Measurements from ENCODE around the gene PODNL1. TPM values are rescaled to one million over a fixed set of nuclear protein-coding genes. Genes with fewer than 3 reads are reported as not detected.
"Not testable (repeated sequence)": the region's sequence is repeated elsewhere in the genome, so short reads cannot be mapped to it uniquely, and the experiment has no call there.

The PODNL1 gene
- total RNA-seq, 5 donors from 2014 or later (not counting 1 experiment from before 2014, with no cell fraction given), result 0.09 TPM; not detected in 4

DNA sequence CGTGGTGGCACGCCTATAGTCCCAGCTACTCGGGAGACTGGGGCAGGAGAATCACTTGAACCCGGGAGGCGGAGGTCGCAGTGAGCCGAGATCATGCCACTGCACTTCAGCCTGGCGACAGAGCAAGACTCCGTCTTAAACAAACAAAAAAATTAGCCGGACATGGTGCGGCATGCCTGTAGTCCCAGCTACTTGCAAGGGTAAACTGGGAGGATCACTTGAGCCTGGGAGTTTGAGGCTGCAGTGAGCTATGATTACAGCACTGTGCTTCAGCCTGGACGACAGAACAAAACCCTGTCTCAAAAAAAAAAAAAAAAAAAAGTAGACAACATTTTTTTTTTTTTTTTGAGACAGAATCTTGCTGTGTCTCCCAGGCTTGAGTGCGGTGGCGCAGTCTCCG is 33.7 kb upstream of the PODNL1 start:
- peaks cover 0 to 12% of the 10 kb centered on the region in 2 experiments for H3K4me1 ChIP-seq (ENCODE audit: control insufficient read depth in 1 of 2, extremely low read depth in 1 of 2, insufficient read depth in 2 of 2, low read length in 2 of 2)
- H3K27me3 Mint-ChIP-seq; DNase-seq; H3K9me3 ChIP-seq; H3K27ac ChIP-seq (ENCODE audit: low read length); H3K27me3 ChIP-seq (replicated peaks in 1 of 2; ENCODE audit: control insufficient read depth in 2 of 2, extremely low read depth in 1 of 2, insufficient read depth in 2 of 2, low read length in 1 of 2); H3K9me3 Mint-ChIP-seq; H3K4me3 Mint-ChIP-seq; H3K4me3 ChIP-seq (ENCODE audit: control insufficient read depth in 1 of 2, extremely low read depth in 1 of 2, low read length in 1 of 2); H3K27ac Mint-ChIP-seq; ATAC-seq (replicated peaks in 1 of 4): not testable (repeated sequence)
- ChIA-PET POLR2A (interaction anchor here in 1 of 2 donors (0.7 kb wide), 1 partner anchor 15 kb away, joined by 11 read pairs; no protein-coding TSS in a partner anchor), CTCF (interaction anchor here (0.6 to 0.7 kb wide), 5 partner anchors 19 to 679 kb away, joined by 4 to 10 read pairs (median 5); no protein-coding TSS in a partner anchor)
- H3K36me3 Mint-ChIP-seq, result peaks cover 29% of the 10 kb centered on the region
- 97% methylated on average over 6 of the region's 15 CpGs for WGBS (ENCODE audit: insufficient coverage)
- peaks cover 9 to 21% (median 11%) of the 10 kb centered on the region in 3 donors for H3K4me1 Mint-ChIP-seq
- peaks cover 26 to 47% of the 10 kb centered on the region in 2 donors for H3K36me3 ChIP-seq (ENCODE audit: control insufficient read depth in 2 of 2, extremely low read depth in 1 of 2, insufficient read depth in 1 of 2, low read length in 1 of 2)

GRCh38 chr19:13969897-13970296 is 31.7 kb upstream of the PODNL1 start:
- peaks cover 8 to 14% (median 9%) of the 10 kb centered on the region in 3 donors for H3K4me1 Mint-ChIP-seq
- CTCF ChIA-PET, result no interaction called here
- no peak overlapping the region for H3K4me3 ChIP-seq (ENCODE audit: control insufficient read depth in 1 of 2, extremely low read depth in 1 of 2, low read length in 1 of 2)
- no peaks in the 10 kb centered on the region for H3K9me3 ChIP-seq
- H3K27me3 ChIP-seq (replicated peaks in 1 of 2; ENCODE audit: control insufficient read depth in 2 of 2, extremely low read depth in 1 of 2, insufficient read depth in 2 of 2, low read length in 1 of 2), result no peaks in the 10 kb centered on the region
- no peak for ATAC-seq (replicated peaks in 1 of 4)
- H3K4me1 ChIP-seq (ENCODE audit: control insufficient read depth in 1 of 2, extremely low read depth in 1 of 2, insufficient read depth in 2 of 2, low read length in 2 of 2), result peaks cover 0 to 12% of the 10 kb centered on the region in 2 experiments
- H3K9me3 Mint-ChIP-seq, result no peaks in the 10 kb centered on the region
- no peaks in the 10 kb centered on the region for H3K27me3 Mint-ChIP-seq
- peaks cover 33 to 64% of the 10 kb centered on the region in 2 donors for H3K36me3 ChIP-seq (ENCODE audit: control insufficient read depth in 2 of 2, extremely low read depth in 1 of 2, insufficient read depth in 1 of 2, low read length in 1 of 2)
- H3K27ac ChIP-seq (ENCODE audit: low read length), result no peak overlapping the region
- peaks cover 19% of the 10 kb centered on the region for H3K36me3 Mint-ChIP-seq
- 96% methylated on average over 9 of the region's 18 CpGs for WGBS (ENCODE audit: insufficient coverage)
- no peak for DNase-seq
- POLR2A ChIA-PET, result interaction anchor here in 1 of 2 donors (0.6 to 0.7 kb wide), 2 partner anchors 15 to 64 kb away, joined by 3 to 9 read pairs; no protein-coding TSS in a partner anchor
- H3K4me3 Mint-ChIP-seq, result no peak overlapping the region
- no peak overlapping the region for H3K27ac Mint-ChIP-seq

DNA sequence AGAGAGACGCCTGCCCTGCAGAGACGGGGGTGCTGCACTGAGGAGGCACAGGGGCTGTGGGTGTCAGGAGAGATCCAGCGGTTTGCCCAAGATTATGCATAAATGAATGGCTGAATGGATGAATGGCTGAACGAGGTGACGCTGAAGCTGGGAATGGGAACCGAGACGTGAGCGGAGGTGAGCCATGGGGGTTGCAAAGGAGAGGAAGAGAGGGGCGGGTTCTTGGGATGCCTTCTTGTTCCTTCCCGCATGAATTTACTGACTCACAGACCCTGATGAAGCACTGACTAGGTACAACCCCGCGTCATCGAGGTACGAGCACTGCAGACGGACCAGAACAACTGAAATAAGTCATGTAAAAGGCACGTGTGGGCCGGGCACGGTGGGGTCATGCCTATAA is 30.8 kb upstream of the PODNL1 start:
- Mint-ChIP-seq H3K4me3 (no peak overlapping the region), H3K27me3 (no peaks in the 10 kb centered on the region), H3K27ac (no peak overlapping the region), H3K9me3 (no peaks in the 10 kb centered on the region), H3K36me3 (peaks cover 16% of the 10 kb centered on the region), H3K4me1 (peaks cover 2 to 7% (median 2%) of the 10 kb centered on the region in 3 donors)
- H3K9me3 ChIP-seq, result no peaks in the 10 kb centered on the region
- ATAC-seq (replicated peaks in 1 of 4) (no peak), DNase-seq (no peak)
- ChIA-PET POLR2A (interaction anchor here in 1 of 2 donors (0.5 kb wide), 1 partner anchor 141 kb away, joined by 7 read pairs; no protein-coding TSS in a partner anchor), CTCF (interaction anchor here in 1 of 2 donors (0.7 kb wide), 1 partner anchor 65 kb away, joined by 3 read pairs; no protein-coding TSS in a partner anchor)
- H3K4me3 ChIP-seq (ENCODE audit: control insufficient read depth in 1 of 2, extremely low read depth in 1 of 2, low read length in 1 of 2), result no peak overlapping the region
- peaks cover 0 to 6% of the 10 kb centered on the region in 2 experiments for H3K4me1 ChIP-seq (ENCODE audit: control insufficient read depth in 1 of 2, extremely low read depth in 1 of 2, insufficient read depth in 2 of 2, low read length in 2 of 2)
- peaks cover 34 to 65% of the 10 kb centered on the region in 2 donors for H3K36me3 ChIP-seq (ENCODE audit: control insufficient read depth in 2 of 2, extremely low read depth in 1 of 2, insufficient read depth in 1 of 2, low read length in 1 of 2)
- H3K27me3 ChIP-seq (replicated peaks in 1 of 2; ENCODE audit: control insufficient read depth in 2 of 2, extremely low read depth in 1 of 2, insufficient read depth in 2 of 2, low read length in 1 of 2), result no peaks in the 10 kb centered on the region
- 96% methylated on average over 18 of the region's 18 CpGs for WGBS (ENCODE audit: insufficient coverage)
- no peak overlapping the region for H3K27ac ChIP-seq (ENCODE audit: low read length)

GRCh38 chr19:13968383-13968935 is 30.2 kb upstream of the PODNL1 start:
- H3K9me3 Mint-ChIP-seq, result no peaks in the 10 kb centered on the region
- H3K27me3 Mint-ChIP-seq, result no peaks in the 10 kb centered on the region
- H3K4me1 Mint-ChIP-seq, result peaks cover 0 to 4% (median 0%) of the 10 kb centered on the region in 3 donors
- peaks cover 15% of the 10 kb centered on the region for H3K36me3 Mint-ChIP-seq
- Histone ChIP-seq H3K4me3 (ENCODE audit: control insufficient read depth in 1 of 2, extremely low read depth in 1 of 2, low read length in 1 of 2) (no peak overlapping the region), H3K27me3 (replicated peaks in 1 of 2; ENCODE audit: control insufficient read depth in 2 of 2, extremely low read depth in 1 of 2, insufficient read depth in 2 of 2, low read length in 1 of 2) (no peaks in the 10 kb centered on the region), H3K4me1 (ENCODE audit: control insufficient read depth in 1 of 2, extremely low read depth in 1 of 2, insufficient read depth in 2 of 2, low read length in 2 of 2) (peaks cover 0 to under 1% of the 10 kb centered on the region in 2 experiments), H3K27ac (ENCODE audit: low read length) (no peak overlapping the region), H3K36me3 (ENCODE audit: control insufficient read depth in 2 of 2, extremely low read depth in 1 of 2, insufficient read depth in 1 of 2, low read length in 1 of 2) (peaks cover 37 to 61% of the 10 kb centered on the region in 2 donors), H3K9me3 (no peaks in the 10 kb centered on the region)
- H3K27ac Mint-ChIP-seq, result no peak overlapping the region
- ChIA-PET POLR2A (interaction anchor here in 1 of 2 donors (0.5 kb wide), 1 partner anchor 141 kb away, joined by 7 read pairs; no protein-coding TSS in a partner anchor), CTCF (interaction anchor here in 1 of 2 donors (0.7 kb wide), 1 partner anchor 770 kb away, joined by 3 read pairs; no protein-coding TSS in a partner anchor)
- no peak for ATAC-seq (replicated peaks in 1 of 4)
- no peak for DNase-seq
- WGBS (ENCODE audit: insufficient coverage), result 97% methylated on average over 22 of the region's 22 CpGs
- no peak overlapping the region for H3K4me3 Mint-ChIP-seq

DNA sequence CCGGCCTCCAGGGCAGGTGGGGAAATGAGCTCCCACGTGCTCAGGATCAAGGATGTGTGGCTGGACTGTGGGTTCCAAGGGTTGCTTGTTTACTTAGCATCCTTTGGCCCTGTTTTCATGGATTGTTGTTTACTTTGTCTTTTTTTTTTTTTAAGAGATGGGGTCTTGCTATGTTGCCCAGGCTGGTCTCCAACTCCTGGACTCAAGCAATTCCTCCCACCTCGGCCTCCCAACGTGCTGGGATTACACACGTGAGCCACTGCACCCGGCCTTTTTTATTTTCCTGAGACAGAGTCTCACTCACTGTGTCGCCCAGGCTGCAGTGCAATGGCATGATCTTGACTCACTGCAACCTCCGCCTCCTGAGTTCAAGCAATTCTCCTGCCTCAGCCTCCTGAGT is 29.0 kb upstream of the PODNL1 start:
- H3K27me3 ChIP-seq (replicated peaks in 1 of 2; ENCODE audit: control insufficient read depth in 2 of 2, extremely low read depth in 1 of 2, insufficient read depth in 2 of 2, low read length in 1 of 2); H3K27me3 Mint-ChIP-seq; H3K4me1 Mint-ChIP-seq; H3K4me3 Mint-ChIP-seq; H3K27ac Mint-ChIP-seq; H3K27ac ChIP-seq (ENCODE audit: low read length); CTCF ChIA-PET; H3K9me3 ChIP-seq; H3K9me3 Mint-ChIP-seq; H3K4me1 ChIP-seq (ENCODE audit: control insufficient read depth in 1 of 2, extremely low read depth in 1 of 2, insufficient read depth in 2 of 2, low read length in 2 of 2); ATAC-seq (replicated peaks in 1 of 4); DNase-seq; H3K4me3 ChIP-seq (ENCODE audit: control insufficient read depth in 1 of 2, extremely low read depth in 1 of 2, low read length in 1 of 2): not testable (repeated sequence)
- POLR2A ChIA-PET, result interaction anchor here in 1 of 2 donors (0.5 kb wide), 1 partner anchor 78 kb away, joined by 5 read pairs; no protein-coding TSS in a partner anchor
- H3K36me3 Mint-ChIP-seq, result peaks cover 11% of the 10 kb centered on the region
- WGBS (ENCODE audit: insufficient coverage), result 98% methylated on average over 7 of the region's 8 CpGs
- peaks cover 42 to 55% of the 10 kb centered on the region in 2 donors for H3K36me3 ChIP-seq (ENCODE audit: control insufficient read depth in 2 of 2, extremely low read depth in 1 of 2, insufficient read depth in 1 of 2, low read length in 1 of 2)

GRCh38 chr19:13966684-13967128 is 28.5 kb upstream of the PODNL1 start:
- Mint-ChIP-seq H3K9me3 (no peaks in the 10 kb centered on the region), H3K4me3 (no peak overlapping the region), H3K27ac (no peak overlapping the region), H3K27me3 (no peaks in the 10 kb centered on the region), H3K36me3 (peaks cover 12% of the 10 kb centered on the region), H3K4me1 (peaks cover 0 to 4% (median 0%) of the 10 kb centered on the region in 3 donors)
- no peaks in the 10 kb centered on the region for H3K9me3 ChIP-seq
- ChIA-PET CTCF (no interaction called here), POLR2A (interaction anchor here in 1 of 2 donors (0.5 kb wide), 1 partner anchor 78 kb away, joined by 5 read pairs; no protein-coding TSS in a partner anchor)
- 96% methylated on average over 14 of the region's 14 CpGs for WGBS (ENCODE audit: insufficient coverage)
- H3K4me1 ChIP-seq (ENCODE audit: control insufficient read depth in 1 of 2, extremely low read depth in 1 of 2, insufficient read depth in 2 of 2, low read length in 2 of 2), result no peaks in the 10 kb centered on the region
- H3K36me3 ChIP-seq (ENCODE audit: control insufficient read depth in 2 of 2, extremely low read depth in 1 of 2, insufficient read depth in 1 of 2, low read length in 1 of 2), result peaks cover 42 to 56% of the 10 kb centered on the region in 2 donors
- no peak for ATAC-seq (replicated peaks in 1 of 4)
- no peak overlapping the region for H3K27ac ChIP-seq (ENCODE audit: low read length)
- DNase-seq, result no peak
- no peak overlapping the region for H3K4me3 ChIP-seq (ENCODE audit: control insufficient read depth in 1 of 2, extremely low read depth in 1 of 2, low read length in 1 of 2)
- H3K27me3 ChIP-seq (replicated peaks in 1 of 2; ENCODE audit: control insufficient read depth in 2 of 2, extremely low read depth in 1 of 2, insufficient read depth in 2 of 2, low read length in 1 of 2), result no peaks in the 10 kb centered on the region

Measured in T-cell (primary cell).